Rectal smooth muscle tissue (tissue), 1 donor: ENCODE results near the gene C1orf141.
"Not testable (repeated sequence)": the region's sequence is repeated elsewhere in the genome, so short reads cannot be mapped to it uniquely, and the experiment has no call there.

Experiments
- H3K27ac ChIP-seq: one replicate; pipeline ENCODE4 v1.7.0; 2013; ENCODE audit warnings: low read depth, low read length, inconsistent platforms
- H3K27me3 ChIP-seq: one replicate; pipeline ENCODE4 v1.7.0; 2013; ENCODE audit warnings: low read length; ENCODE audit not compliant: control insufficient read depth, insufficient read depth
- H3K36me3 ChIP-seq: one replicate; pipeline ENCODE4 v1.7.0; 2013; ENCODE audit warnings: low read length; ENCODE audit not compliant: control insufficient read depth, insufficient read depth
- H3K4me1 ChIP-seq: one replicate; pipeline ENCODE4 v1.7.0; 2013; ENCODE audit warnings: low read length; ENCODE audit not compliant: control insufficient read depth, insufficient read depth
- H3K4me3 ChIP-seq: one replicate; pipeline ENCODE4 v1.7.0; 2013; ENCODE audit warnings: low read length
- H3K9ac ChIP-seq: one replicate; pipeline ENCODE4 v1.7.0; 2013; ENCODE audit warnings: low read length

Gene C1orf141

GRCh38 chr1:67067655-67068054, 67.1 kb downstream of the C1orf141 start:
- H3K4me3 ChIP-seq, H3K36me3 ChIP-seq, H3K27me3 ChIP-seq, H3K9ac ChIP-seq, H3K4me1 ChIP-seq, H3K27ac ChIP-seq: not testable (repeated sequence)

- Histone ChIP-seq H3K36me3 (no peaks in the 10 kb centered on the region), H3K27me3 (no peaks in the 10 kb centered on the region), H3K9ac (no peak overlapping the region), H3K4me3 (no peak overlapping the region), H3K27ac (no peak overlapping the region), H3K4me1 (no peaks in the 10 kb centered on the region)
Measured at GRCh38 chr1:67062412-67062811, 72.4 kb downstream of the C1orf141 start.

GRCh38 chr1:67061266-67061665, 73.5 kb downstream of the C1orf141 start:
- H3K27ac ChIP-seq: no peak overlapping the region
- H3K4me1 ChIP-seq: no peaks in the 10 kb centered on the region
- H3K36me3 ChIP-seq: no peaks in the 10 kb centered on the region
- no peaks in the 10 kb centered on the region for H3K27me3 ChIP-seq
- H3K9ac ChIP-seq: no peak overlapping the region
- no peak overlapping the region for H3K4me3 ChIP-seq

- no peak overlapping the region for H3K4me3 ChIP-seq
- H3K27ac ChIP-seq: no peak overlapping the region
- no peaks in the 10 kb centered on the region for H3K27me3 ChIP-seq
Measured at GRCh38 chr1:67060811-67061218, 74.0 kb downstream of the C1orf141 start.

DNA sequence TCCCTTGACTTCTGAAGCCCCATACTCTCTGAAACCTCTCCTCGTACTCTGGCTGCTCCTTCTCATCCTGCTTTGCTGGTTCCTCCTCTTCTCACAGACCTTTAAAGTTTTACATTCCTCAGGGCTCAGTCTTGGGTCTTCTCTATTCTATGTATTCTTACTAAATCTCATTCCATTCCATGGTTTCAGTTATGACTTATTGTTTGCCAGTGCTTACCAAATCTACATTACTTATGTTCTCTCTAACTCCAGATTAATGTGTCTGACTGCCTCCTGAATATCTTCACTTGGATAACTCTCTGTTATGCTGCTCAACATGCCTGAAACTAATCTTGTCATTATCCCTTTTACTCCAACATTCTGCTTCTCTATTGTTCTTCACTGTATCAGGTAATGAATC, 75.4 kb downstream of the C1orf141 start:
- Histone ChIP-seq H3K27ac (no peak overlapping the region), H3K36me3 (no peaks in the 10 kb centered on the region), H3K27me3 (no peaks in the 10 kb centered on the region), H3K4me3 (no peak overlapping the region), H3K4me1 (no peaks in the 10 kb centered on the region), H3K9ac (no peak overlapping the region)

More at GRCh38 chr1:67060811-67061218, 74.0 kb downstream of the C1orf141 start:
- Histone ChIP-seq H3K36me3 (no peaks in the 10 kb centered on the region), H3K9ac (no peak overlapping the region), H3K4me1 (no peaks in the 10 kb centered on the region)

DNA sequence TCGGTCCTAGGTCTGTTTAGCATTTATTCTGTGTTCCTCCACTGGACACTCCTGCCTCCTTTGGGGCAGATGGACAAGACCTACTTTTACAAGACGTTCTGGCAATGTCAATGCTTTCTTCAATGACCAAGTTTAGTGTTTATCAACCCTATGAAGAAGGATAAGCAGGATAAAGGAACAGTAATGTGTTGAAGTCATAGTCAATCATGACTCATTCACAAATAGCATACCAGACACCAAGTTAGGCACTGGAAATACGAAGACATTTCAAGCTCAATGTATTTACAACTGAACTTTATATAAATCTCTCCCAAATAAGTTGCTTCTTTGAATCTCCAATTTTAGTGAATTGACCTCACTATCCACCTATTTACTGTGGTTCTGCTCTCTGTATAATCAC, 76.0 kb downstream of the C1orf141 start:
- no peak overlapping the region for H3K9ac ChIP-seq
- no peaks in the 10 kb centered on the region for H3K4me1 ChIP-seq
- no peaks in the 10 kb centered on the region for H3K36me3 ChIP-seq
- H3K27ac ChIP-seq: no peak overlapping the region
- no peak overlapping the region for H3K4me3 ChIP-seq
- H3K27me3 ChIP-seq: no peaks in the 10 kb centered on the region

- Histone ChIP-seq H3K9ac (no peak overlapping the region), H3K36me3 (no peaks in the 10 kb centered on the region), H3K4me3 (no peak overlapping the region), H3K4me1 (no peaks in the 10 kb centered on the region), H3K27ac (no peak overlapping the region), H3K27me3 (no peaks in the 10 kb centered on the region)
Measured at GRCh38 chr1:67058242-67058641, 76.5 kb downstream of the C1orf141 start.

DNA sequence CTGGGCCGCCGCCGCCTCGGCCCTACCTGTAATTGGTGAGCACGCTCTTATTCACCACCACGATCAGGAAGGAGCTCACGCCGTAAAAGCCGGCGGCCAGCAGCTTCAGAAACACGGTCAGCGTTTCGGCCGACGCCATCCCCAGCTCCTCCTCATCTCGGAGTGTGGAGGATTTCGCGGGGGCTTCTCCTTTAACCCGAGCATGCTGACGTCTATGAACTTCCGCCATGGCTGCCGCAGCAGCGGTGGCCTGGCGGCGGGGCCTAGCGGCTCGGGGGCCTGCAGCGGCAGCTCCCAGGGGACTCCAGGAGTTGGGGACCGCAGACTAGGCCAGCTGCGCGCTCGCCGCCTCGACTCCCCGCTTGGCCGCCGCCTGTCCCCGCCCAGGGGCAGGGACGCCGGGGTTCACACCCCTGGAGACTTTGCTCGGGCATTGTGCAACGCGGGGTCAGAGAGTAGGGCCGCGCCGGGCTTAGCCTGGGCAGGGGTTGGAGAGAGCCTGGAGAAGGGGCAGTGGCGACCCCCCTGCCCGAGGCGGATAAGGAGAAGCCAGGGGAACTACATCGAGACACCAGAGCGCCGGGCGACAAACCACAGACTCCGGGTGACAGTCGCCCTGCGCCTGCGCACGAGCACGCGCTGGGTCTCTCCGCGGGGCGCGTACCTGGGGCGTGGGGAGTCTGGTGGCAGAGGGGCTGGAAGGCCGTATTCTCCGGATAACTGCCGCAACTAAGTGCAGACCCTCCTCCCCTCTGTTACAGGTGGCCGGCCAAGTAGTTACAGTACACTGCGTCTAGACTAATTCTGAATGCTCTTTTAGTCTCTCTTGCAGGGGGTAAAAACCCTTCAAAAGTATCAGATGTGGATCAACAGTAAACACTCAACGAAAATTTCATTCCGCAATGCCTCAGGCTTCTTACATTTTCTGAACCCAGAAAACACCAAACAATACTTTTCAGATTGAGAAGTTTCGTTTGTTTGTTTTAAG, 80.7 kb downstream of the C1orf141 start, which contains the start of gene SLC35D1:
Gene SLC35D1, minus strand, starts transcription at position 364 of the 988 bp plus-strand sequence. Its CDS starts 135 bp downstream, at position 229.
- H3K27ac ChIP-seq: peak within 1 kb of the TSS; percentile 96
- peak within 1 kb of the TSS; percentile 97 for H3K9ac ChIP-seq
- peaks cover 2% of the 10 kb centered on the region for H3K36me3 ChIP-seq

DNA sequence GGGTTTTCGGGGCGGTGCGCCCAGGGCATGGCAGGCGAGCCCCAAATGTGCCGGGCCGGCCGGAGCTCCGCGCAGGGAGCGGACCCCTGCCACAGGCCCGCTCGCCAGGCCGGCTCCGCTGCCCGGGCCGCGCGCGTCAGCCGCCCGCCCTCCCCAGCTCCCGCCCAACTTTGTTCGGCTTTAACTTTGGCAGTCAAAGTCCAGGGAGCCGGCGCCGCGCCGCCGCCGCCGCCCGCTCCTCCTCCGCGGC, 81.3 kb downstream of the C1orf141 start:
- peak overlapping the region; percentile 96 for H3K4me3 ChIP-seq
- H3K27ac ChIP-seq: peak overlapping the region; percentile 96
- H3K36me3 ChIP-seq: peaks cover 6% of the 10 kb centered on the region
- H3K4me1 ChIP-seq: peaks cover 5% of the 10 kb centered on the region
- peak overlapping the region; percentile 97 for H3K9ac ChIP-seq
- no peaks in the 10 kb centered on the region for H3K27me3 ChIP-seq

More for the DNA sequence above, 80.7 kb downstream of the C1orf141 start, which contains the start of gene SLC35D1:
- Histone ChIP-seq H3K27me3 (no peaks in the 10 kb centered on the region), H3K4me1 (peaks cover 5% of the 10 kb centered on the region), H3K4me3 (peak within 1 kb of the TSS; percentile 96)

DNA sequence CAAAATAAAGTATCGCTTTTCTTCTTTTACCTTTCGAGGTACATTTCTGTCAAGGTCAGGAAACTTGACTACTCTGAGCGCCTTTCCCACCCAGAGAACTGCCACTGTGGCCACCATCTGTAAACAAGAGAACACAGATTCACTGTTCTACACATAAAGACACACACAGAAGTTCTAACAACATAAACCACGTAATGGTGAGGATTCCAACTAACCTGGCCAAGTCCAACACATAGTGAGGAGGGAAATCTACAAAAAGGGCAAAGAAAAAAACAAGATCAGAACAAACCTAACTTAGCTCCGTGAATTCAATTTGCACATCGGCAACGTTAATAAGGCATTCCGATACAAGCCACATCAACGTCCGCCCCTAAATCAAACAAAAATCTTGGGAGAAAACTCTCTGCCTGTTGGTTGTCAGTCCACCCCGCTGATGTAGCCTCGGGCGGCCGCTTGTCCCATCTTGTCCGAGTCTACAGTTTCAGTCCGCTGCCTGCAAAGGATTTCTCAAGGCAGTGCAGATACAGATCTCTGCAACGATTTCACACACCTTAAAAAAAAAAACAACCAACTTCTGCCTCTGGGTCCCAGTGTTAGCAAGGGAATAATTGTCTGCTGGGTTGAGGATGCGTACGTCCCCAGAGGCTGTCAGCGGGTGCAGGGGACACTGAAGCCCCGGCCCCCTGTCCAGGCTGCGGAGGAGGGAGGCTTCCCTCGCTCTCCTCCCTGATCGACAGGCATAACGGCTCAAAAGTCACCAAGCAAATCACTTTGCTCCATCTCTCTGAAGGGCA, 81.8 kb downstream of the C1orf141 start:
- Histone ChIP-seq H3K36me3 (peaks cover 6% of the 10 kb centered on the region), H3K9ac (peak overlapping the region; percentile 86), H3K4me1 (peaks cover 5% of the 10 kb centered on the region), H3K27ac (peak overlapping the region; percentile 96), H3K4me3 (peak overlapping the region; percentile 96), H3K27me3 (no peaks in the 10 kb centered on the region)

DNA sequence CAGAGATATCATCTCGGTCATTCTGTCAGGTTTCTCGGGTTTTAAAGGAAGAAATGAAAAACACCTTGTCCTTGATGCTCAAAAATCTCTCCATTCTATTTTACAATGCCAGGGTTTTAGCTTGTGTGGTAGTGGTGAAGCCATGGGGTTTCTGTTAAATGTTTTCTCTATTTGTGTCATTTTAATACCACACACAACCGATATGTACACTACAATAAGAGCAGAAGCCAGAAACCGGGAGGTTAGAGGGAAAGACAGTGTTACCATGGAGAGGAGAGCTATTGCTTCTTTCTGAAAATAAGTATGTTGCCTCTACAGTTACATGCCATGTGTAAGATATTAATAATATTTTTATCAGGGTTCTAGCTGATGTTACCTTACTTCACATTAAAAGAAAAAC, 83.6 kb downstream of the C1orf141 start:
- H3K36me3 ChIP-seq: peaks cover 6% of the 10 kb centered on the region
- H3K27ac ChIP-seq: no peak overlapping the region
- peak overlapping the region; percentile 7 for H3K4me3 ChIP-seq
- peaks cover 5% of the 10 kb centered on the region for H3K4me1 ChIP-seq
- no peaks in the 10 kb centered on the region for H3K27me3 ChIP-seq
- H3K9ac ChIP-seq: no peak overlapping the region

GRCh38 chr1:67044631-67045270, 90.0 kb downstream of the C1orf141 start:
- no peaks in the 10 kb centered on the region for H3K27me3 ChIP-seq
- H3K27ac ChIP-seq: no peak overlapping the region
- H3K36me3 ChIP-seq: peaks cover 19% of the 10 kb centered on the region
- H3K9ac ChIP-seq: no peak overlapping the region
- no peaks in the 10 kb centered on the region for H3K4me1 ChIP-seq
- no peak overlapping the region for H3K4me3 ChIP-seq
